HepG2 (cell line): ENCODE data around the gene DOCK3. TPM values are rescaled to one million over a fixed set of nuclear protein-coding genes. Genes with fewer than 3 reads are reported as not detected.

Experiments
- ATAC-seq: fragments of 200-7000 bp; cut with Tn5 transposase; 3 replicates; pipeline ENCODE4 v1.9.1; 2020; ENCODE audit warnings: mild to moderate bottlenecking, moderate library complexity
- BruUV-seq: library from RNA; stranded (reverse); fragments of 400-500 nt; replicated peaks from 2 replicates; lab custom pipeline; 2021; lab: Mats Ljungman, UMichigan
- CTCF ChIA-PET: fragments of 300-600 bp; formaldehyde crosslinking; extraction: SDS; loops from one replicate; lab custom pipeline; 2021; ENCODE audit warnings: low total read pairs, inconsistent platforms, low intra/inter-chr PET ratio; lab: Yijun Ruan, JAX
- POLR2A ChIA-PET: fragments of 350-600 bp; sonication (Branson Sonifier 250); formaldehyde crosslinking; loops from one replicate; lab custom pipeline; 2020; ENCODE audit warnings: antibody characterized with exemption, inconsistent platforms; lab: Yijun Ruan, JAX
- DNase-seq: peaks from one replicate; pipeline ENCODE4 v3.0.0-alpha.2; 2015; ENCODE audit warnings: low spot score
- FAIRE-seq: peaks from 3 replicates; lab custom pipeline; 2011; peaks lifted over from hg19 to GRCh38; lab: Jason Lieb, UNC
- H2AFZ ChIP-seq: one replicate; pipeline ENCODE4 v1.6.1; 2011; ENCODE audit warnings: low read length, inconsistent platforms
- H3K27ac ChIP-seq: fragments of 300-600 bp; 3 replicates; pipeline ENCODE4 v1.8.0; 2011; ENCODE audit warnings: mixed run types, mild to moderate bottlenecking, mixed read lengths, low read length, inconsistent platforms; ENCODE audit not compliant: insufficient read depth; ENCODE audit errors: extremely low read length
- H3K27me3 ChIP-seq, 2 experiments: fragments of 200-600 bp in 1 of 2; 2 replicates in 1 of 2; 3 replicates in 1 of 2; pipeline versions ENCODE4 v1.6.0 to v1.8.0; 2011; ENCODE audit warnings: low read length in 2 of 2, mild to moderate bottlenecking in 2 of 2, moderate library complexity in 2 of 2, inconsistent platforms in 1 of 2; ENCODE audit not compliant: insufficient read depth in 2 of 2, control insufficient read depth in 1 of 2
- H3K36me3 ChIP-seq, 2 experiments: fragments of 200-600 bp in 1 of 2; replicated peaks in 1 of 2; 2 replicates in 1 of 2; 3 replicates in 1 of 2; pipeline versions ENCODE4 v1.5.1 to v1.8.0; 2011; ENCODE audit warnings: low read length in 2 of 2, inconsistent platforms in 1 of 2; ENCODE audit not compliant: insufficient read depth in 2 of 2, control insufficient read depth in 1 of 2
- H3K4me1 ChIP-seq: 2 replicates; pipeline ENCODE4 v1.5.1; 2012; ENCODE audit warnings: low read length, inconsistent platforms; ENCODE audit not compliant: insufficient read depth
- H3K4me2 ChIP-seq: 2 replicates; pipeline ENCODE4 v1.6.0; 2011; ENCODE audit warnings: low read depth, low read length, inconsistent platforms
- H3K4me3 ChIP-seq, 3 experiments: fragments of 200-600 bp in 1 of 3; sonication (generic), shearing (Covaris generic) in 1 of 3; replicated peaks in 1 of 3; 2 replicates each; pipeline ENCODE4 v1.5.1; 2011 to 2016; ENCODE audit warnings: low read length in 3 of 3, inconsistent platforms in 2 of 3, low read depth in 2 of 3, mild to moderate bottlenecking in 2 of 3, control low read depth in 1 of 3, mixed read lengths in 1 of 3; ENCODE audit not compliant: insufficient read depth in 1 of 3
- H3K79me2 ChIP-seq: one replicate; pipeline ENCODE4 v1.6.1; 2011; ENCODE audit warnings: low read length, inconsistent platforms; ENCODE audit not compliant: insufficient read depth
- H3K9ac ChIP-seq: 2 replicates; pipeline ENCODE4 v1.6.0; 2011; ENCODE audit warnings: mild to moderate bottlenecking, low read depth, low read length, inconsistent platforms; ENCODE audit not compliant: insufficient read depth
- H3K9me3 ChIP-seq: 2 replicates; pipeline ENCODE4 v1.5.1; 2012; ENCODE audit warnings: mild to moderate bottlenecking, low read length
- H4K20me1 ChIP-seq: 2 replicates; pipeline ENCODE4 v1.6.0; 2011; ENCODE audit warnings: inconsistent platforms, mild to moderate bottlenecking, low read length, moderate library complexity; ENCODE audit not compliant: insufficient read depth
- CBX2 ChIP-seq, 2 experiments: fragments of 200-600 bp in 1 of 2; sonication (generic); formaldehyde crosslinking in 1 of 2; IDR thresholded peaks; 2 replicates each; pipeline versions ENCODE4 v1.7.0 to v1.8.1; 2018 to 2022; ENCODE audit warnings: low read depth in 2 of 2, low read length in 1 of 2, mild to moderate bottlenecking in 1 of 2, missing genetic modification reagents in 1 of 2
- CEBPB ChIP-seq: IDR thresholded peaks from 2 replicates; pipeline ENCODE4 v1.6.1; 2011; ENCODE audit warnings: low read depth, low read length, improper control_type of control experiment, borderline replicate concordance
- DPF2 ChIP-seq: sonication (generic); formaldehyde crosslinking; IDR thresholded peaks from 2 replicates; pipeline ENCODE4 v1.4.0; 2020; ENCODE audit warnings: mild to moderate bottlenecking, low read depth, missing genetic modification reagents, borderline replicate concordance
- EP300 ChIP-seq, 3 experiments: sonication (generic) in 1 of 3; formaldehyde crosslinking in 1 of 3; IDR thresholded peaks; 2 replicates each; pipeline versions ENCODE4 v1.5.1 to v1.6.1; 2011 to 2020; ENCODE audit warnings: low read depth in 2 of 3, low read length in 2 of 3, borderline replicate concordance in 1 of 3, improper control_type of control experiment in 1 of 3, mild to moderate bottlenecking in 1 of 3, missing genetic modification reagents in 1 of 3, moderate library complexity in 1 of 3
- HOXA3 ChIP-seq: sonication (generic); formaldehyde crosslinking; IDR thresholded peaks from 2 replicates; pipeline ENCODE4 v1.5.0; 2020; ENCODE audit warnings: missing genetic modification reagents
- HOXA9 ChIP-seq: sonication (generic); formaldehyde crosslinking; IDR thresholded peaks from 2 replicates; pipeline ENCODE4 v1.8.1; 2022; ENCODE audit warnings: missing genetic modification reagents, mild to moderate bottlenecking, moderate library complexity, borderline replicate concordance
- KLF6 ChIP-seq: IDR thresholded peaks from 2 replicates; pipeline ENCODE4 v1.8.0; 2016; ENCODE audit warnings: missing biosample characterization, missing genetic modification reagents
- NCOA2 ChIP-seq: sonication (generic); formaldehyde crosslinking; IDR thresholded peaks from 2 replicates; pipeline ENCODE4 v1.8.0; 2022; ENCODE audit warnings: inconsistent platforms
- YEATS4 ChIP-seq: sonication (generic); formaldehyde crosslinking; IDR thresholded peaks from 2 replicates; pipeline ENCODE4 v1.4.0; 2020; ENCODE audit warnings: missing genetic modification reagents, borderline replicate concordance
- ZFP82 ChIP-seq: sonication (generic); formaldehyde crosslinking; IDR thresholded peaks from 2 replicates; pipeline ENCODE4 v1.5.1; 2020; ENCODE audit warnings: mild to moderate bottlenecking, missing genetic modification reagents, borderline replicate concordance
- WGBS: methylation state at CpG from one replicate; pipeline ENCODE4 v1.1.6; 2017; ENCODE audit warnings: low lambda C conversion rate; 5-methylcytosine and 5-hydroxymethylcytosine counted together
- in situ Hi-C: cut with HindIII; loops from 2 replicates; pipeline ENCODE4 v1.10.0; 2017; ENCODE audit warnings: low pct_unique_long_range_greater_than_20kb; ENCODE audit not compliant: extremely low pct_ligation_motif_present
- intact Hi-C: fragments of 100-400 bp; cut with micrococcal nuclease; formaldehyde crosslinking; loops from one replicate; pipeline ENCODE4 v1.10.0; 2022; ENCODE audit not compliant: unreplicated experiment
- polyA plus RNA-seq, 8 experiments: library from polyadenylated mRNA; depleted of rRNA in 3 of 8; stranded (reverse) in 7 of 8; unstranded in 1 of 8; fragments of >200 nt; fragmentation: Illumina TruSeq in 4 of 8; extraction: Trizol in 4 of 8; gene quantifications; 2 replicates each; pipeline versions ENCODE4 v1.2.1 to v1.2.3, GENCODE V29; 2011 to 2016; ENCODE audit warnings: low read depth in 4 of 8, missing spikeins in 1 of 8, mixed read lengths in 1 of 8; ENCODE audit not compliant: insufficient read depth in 1 of 8
- total RNA-seq, 5 experiments: library from RNA; depleted of rRNA; stranded (reverse); fragments of >200 nt; fragmentation: Illumina TruSeq; extraction: Trizol; gene quantifications; 2 replicates each; pipeline ENCODE4 v1.2.3, GENCODE V29; 2016; ENCODE audit warnings: low read depth in 1 of 5

DOCK3 gene
- total and polyA plus RNA-seq, 2 of the 13 experiments (the other 11 are each of a cell fraction or from before 2014, with no cell fraction given): not detected

DNA sequence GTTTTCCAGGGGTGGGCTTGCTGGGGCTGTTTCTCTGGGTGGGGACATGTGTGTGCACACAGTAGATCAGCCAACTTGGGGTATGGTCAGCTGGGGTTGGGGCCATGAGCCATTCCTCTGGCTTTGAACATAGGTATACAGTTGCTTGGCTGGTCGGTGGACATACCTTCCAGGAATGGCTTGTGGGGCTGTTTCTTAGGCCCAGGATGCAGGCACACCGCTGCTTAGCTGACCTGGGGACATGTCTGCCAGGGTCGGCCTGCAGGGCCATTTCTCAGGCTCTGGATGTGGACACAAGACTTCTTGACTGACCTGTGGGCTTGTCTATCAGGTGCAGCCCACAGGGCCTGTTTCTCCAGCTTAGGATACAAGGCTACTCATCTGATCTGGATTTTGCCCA, 130.6 kb downstream of the DOCK3 start:
- TF ChIP-seq CBX2 (IDR thresholded peaks at IDR 0.05; ENCODE audit: low read depth, low read length): no peak
- no peak for TF ChIP-seq CBX2 (CRISPR knock-in tag; IDR thresholded peaks at IDR 0.05; ENCODE audit: low read depth)
- TF ChIP-seq KLF6 (CRISPR knock-in tag): no peak
- TF ChIP-seq YEATS4 (CRISPR knock-in tag): no peak
- no peak for TF ChIP-seq DPF2
- TF ChIP-seq HOXA3 (CRISPR knock-in tag): no peak
- TF ChIP-seq EP300 (IDR thresholded peaks at IDR 0.05; ENCODE audit: low read depth in 2 of 2, low read length in 2 of 2): no peak
- no peak for TF ChIP-seq EP300 (CRISPR knock-in tag; IDR thresholded peaks at IDR 0.05; ENCODE audit: borderline replicate concordance)
- TF ChIP-seq HOXA9 (CRISPR knock-in tag): no peak
- TF ChIP-seq NCOA2 (CRISPR knock-in tag): no peak
- TF ChIP-seq ZFP82 (CRISPR knock-in tag): no peak
- TF ChIP-seq CEBPB: no peak
- Histone ChIP-seq H3K79me2 (no peaks in the 10 kb centered on the region), H3K9ac (no peak overlapping the region), H3K27ac (no peak overlapping the region), H3K9me3 (peaks cover 20% of the 10 kb centered on the region; the same call in 1 of the 2 replicates), H4K20me1 (no peaks in the 10 kb centered on the region), H3K4me1 (no peaks in the 10 kb centered on the region), H3K36me3 (no peaks in the 10 kb centered on the region), H2AFZ (no peak overlapping the region), H3K4me2 (no peak overlapping the region), H3K4me3 (no peak overlapping the region), H3K27me3 (no peaks in the 10 kb centered on the region)
- no peak for FAIRE-seq
- CTCF ChIA-PET: no interaction called here
- intact Hi-C loops (no loop called here), in situ Hi-C loops (no loop called here)
- BruUV-seq: no TSS peak
- POLR2A ChIA-PET: no interaction called here
- no peak for DNase-seq
- no peak for ATAC-seq
- WGBS: no CpG with 5 or more reads among the region's 3 CpGs
